IMR-90 (cell line): ENCODE results near the gene KRTAP13-4. TPM values are rescaled to one million over a fixed set of nuclear protein-coding genes. Genes with fewer than 3 reads are reported as not detected.

Experiments used
- ATAC-seq: fragments of 200-7000 bp; cut with Tn5 transposase; 2 replicates; pipeline ENCODE4 v1.9.1; 2020; ENCODE audit warnings: low read depth, mild to moderate bottlenecking, moderate library complexity
- BruUV-seq: library from RNA; stranded (reverse); fragments of 400-500 nt; replicated peaks from 2 replicates; lab custom pipeline; 2021; lab: Mats Ljungman, UMichigan
- CTCF ChIA-PET: fragments of 300-600 bp; formaldehyde crosslinking; extraction: SDS; loops from one replicate; lab custom pipeline; 2021; ENCODE audit warnings: antibody characterized with exemption; lab: Yijun Ruan, JAX
- POLR2A ChIA-PET: fragments of 300-600 bp; sonication (Branson Sonifier 250); formaldehyde crosslinking; loops from one replicate; lab custom pipeline; 2022; ENCODE audit warnings: antibody characterized with exemption; ENCODE audit not compliant: unreplicated experiment; lab: Charles Lee
- DNase-seq: peaks from one replicate; pipeline ENCODE4 v3.0.0; 2013
- H2AFZ ChIP-seq: replicated peaks from 2 replicates; pipeline ENCODE3; 2013; ENCODE audit warnings: low read length, mild to moderate bottlenecking; ENCODE audit not compliant: poor library complexity
- H2AK5ac ChIP-seq: 2 replicates; pipeline ENCODE4 v1.6.1; 2013; ENCODE audit warnings: low read depth, low read length, inconsistent platforms
- H2AK9ac ChIP-seq: replicated peaks from 2 replicates; pipeline ENCODE3; 2013; ENCODE audit warnings: mild to moderate bottlenecking, low read depth, low read length, moderate library complexity; ENCODE audit not compliant: poor library complexity
- H2BK120ac ChIP-seq: 2 replicates; pipeline ENCODE4 v1.6.1; 2013; ENCODE audit warnings: low read depth, low read length, inconsistent platforms
- H2BK15ac ChIP-seq: 3 replicates; pipeline ENCODE4 v1.6.1; 2013; ENCODE audit warnings: low read depth, low read length, inconsistent platforms
- H2BK20ac ChIP-seq: 2 replicates; pipeline ENCODE4 v1.6.1; 2013; ENCODE audit warnings: low read depth, mild to moderate bottlenecking, inconsistent platforms, low read length, moderate library complexity
- H2BK5ac ChIP-seq: 2 replicates; pipeline ENCODE4 v1.6.1; 2013; ENCODE audit warnings: mild to moderate bottlenecking, low read depth, low read length, inconsistent platforms; ENCODE audit not compliant: poor library complexity, severe bottlenecking
- H3K14ac ChIP-seq: replicated peaks from 2 replicates; pipeline ENCODE4 v1.6.1; 2013; ENCODE audit warnings: low read depth, low read length, inconsistent platforms
- H3K18ac ChIP-seq: 2 replicates; pipeline ENCODE4 v1.6.1; 2013; ENCODE audit warnings: low read depth, low read length, control low read depth
- H3K23ac ChIP-seq: 2 replicates; pipeline ENCODE4 v1.6.1; 2013; ENCODE audit warnings: low read depth, low read length, inconsistent platforms
- H3K27ac ChIP-seq: 2 replicates; pipeline ENCODE4 v1.5.1; 2013; ENCODE audit warnings: mild to moderate bottlenecking, control low read depth, low read length; ENCODE audit not compliant: insufficient read depth
- H3K27me3 ChIP-seq: 2 replicates; pipeline ENCODE4 v1.6.1; 2013; ENCODE audit warnings: low read length; ENCODE audit not compliant: control insufficient read depth, insufficient read depth
- H3K36me3 ChIP-seq: 2 replicates; pipeline ENCODE4 v1.6.1; 2013; ENCODE audit warnings: low read length, mixed read lengths; ENCODE audit not compliant: control insufficient read depth, insufficient read depth
- H3K4ac ChIP-seq: 2 replicates; pipeline ENCODE4 v1.6.1; 2013; ENCODE audit warnings: low read depth, low read length, inconsistent platforms
- H3K4me1 ChIP-seq: 2 replicates; pipeline ENCODE4 v1.6.1; 2013; ENCODE audit warnings: low read length, mixed read lengths; ENCODE audit not compliant: control insufficient read depth, insufficient read depth
- H3K4me2 ChIP-seq: 2 replicates; pipeline ENCODE4 v1.6.1; 2013; ENCODE audit warnings: low read depth, mild to moderate bottlenecking, control low read depth, low read length, moderate library complexity
- H3K4me3 ChIP-seq: 2 replicates; pipeline ENCODE4 v1.5.1; 2013; ENCODE audit warnings: low read depth, mild to moderate bottlenecking, control low read depth, low read length, moderate library complexity; ENCODE audit not compliant: insufficient read depth
- H3K56ac ChIP-seq: 2 replicates; pipeline ENCODE4 v1.6.1; 2013; ENCODE audit warnings: low read length, inconsistent platforms; ENCODE audit not compliant: insufficient read depth; ENCODE audit errors: extremely low read depth
- H3K79me1 ChIP-seq, 2 experiments: 2 replicates each; pipeline ENCODE4 v1.6.1; 2013; ENCODE audit warnings: low read length in 2 of 2, inconsistent platforms in 1 of 2, low read depth in 1 of 2
- H3K9ac ChIP-seq: 2 replicates; pipeline ENCODE4 v1.6.1; 2013; ENCODE audit warnings: low read depth, low read length, control low read depth
- H3K9me1 ChIP-seq: 2 replicates; pipeline ENCODE4 v1.6.1; 2013; ENCODE audit warnings: low read length, inconsistent platforms; ENCODE audit not compliant: insufficient read depth
- H3K9me3 ChIP-seq: 2 replicates; pipeline ENCODE4 v1.6.1; 2013; ENCODE audit warnings: low read length; ENCODE audit not compliant: control insufficient read depth, insufficient read depth
- H4K20me1 ChIP-seq: 2 replicates; pipeline ENCODE4 v1.6.1; 2013; ENCODE audit warnings: low read length, inconsistent platforms; ENCODE audit not compliant: insufficient read depth
- H4K5ac ChIP-seq: 2 replicates; pipeline ENCODE4 v1.6.1; 2013; ENCODE audit warnings: mild to moderate bottlenecking, low read depth, low read length, control low read depth
- H4K8ac ChIP-seq, 2 experiments: 2 replicates each; pipeline ENCODE4 v1.6.1; 2013; ENCODE audit warnings: low read depth in 2 of 2, low read length in 2 of 2, control low read depth in 1 of 2, inconsistent platforms in 1 of 2
- H4K91ac ChIP-seq: 2 replicates; pipeline ENCODE4 v1.6.1; 2013; ENCODE audit warnings: low read depth, low read length, inconsistent platforms; ENCODE audit not compliant: insufficient read depth
- BHLHE40 ChIP-seq: fragments of 150-350 bp; IDR thresholded peaks from 2 replicates; pipeline ENCODE4 v1.6.1; 2016; ENCODE audit warnings: mild to moderate bottlenecking, low read depth, low read length
- SMC3 ChIP-seq: fragments of 150-350 bp; IDR thresholded peaks from 2 replicates; pipeline ENCODE4 v1.6.1; 2016; ENCODE audit warnings: low read depth, mild to moderate bottlenecking, antibody characterized with exemption, low read length, moderate library complexity
- WGBS, 2 experiments: methylation state at CpG; one replicate each; pipeline versions ENCODE4 v1.1.5 to v1.1.7; 2013; ENCODE audit warnings: missing lambda C conversion rate in 2 of 2; ENCODE audit not compliant: insufficient read length in 1 of 2; ENCODE audit errors: extremely low coverage in 2 of 2; 5-methylcytosine and 5-hydroxymethylcytosine counted together
- dilution Hi-C: fragments of 300-500 bp; cut with HindIII; formaldehyde crosslinking; loops from one replicate; pipeline ENCODE4 v1.14.3; 2018; ENCODE audit warnings: low sequenced_read_pairs; ENCODE audit not compliant: unreplicated experiment
- in situ Hi-C: fragments of 300-500 bp; cut with MboI; formaldehyde crosslinking; loops from 3 replicates; pipeline ENCODE4 v1.14.3; 2019; ENCODE audit warnings: low sequenced_read_pairs, inconsistent platforms, mixed read lengths
- intact Hi-C: fragments of 100-400 bp; cut with micrococcal nuclease; formaldehyde crosslinking; loops from 2 replicates; pipeline ENCODE4 v1.10.0; 2022
- polyA plus RNA-seq, 3 experiments: library from polyadenylated mRNA; depleted of rRNA; stranded (reverse); fragments of >200 nt; gene quantifications; 2 replicates each; pipeline ENCODE4 v1.2.3, GENCODE V29; 2012; ENCODE audit warnings: low replicate concordance in 1 of 3
- total RNA-seq: library from RNA; depleted of rRNA; stranded (reverse); fragments of >200 nt; gene quantifications from 2 replicates; pipeline ENCODE4 v1.2.3, GENCODE V29; 2012

Gene KRTAP13-4
- total and polyA plus RNA-seq, 2 of the 4 experiments (the other 2 are of a cell fraction), result not detected

DNA sequence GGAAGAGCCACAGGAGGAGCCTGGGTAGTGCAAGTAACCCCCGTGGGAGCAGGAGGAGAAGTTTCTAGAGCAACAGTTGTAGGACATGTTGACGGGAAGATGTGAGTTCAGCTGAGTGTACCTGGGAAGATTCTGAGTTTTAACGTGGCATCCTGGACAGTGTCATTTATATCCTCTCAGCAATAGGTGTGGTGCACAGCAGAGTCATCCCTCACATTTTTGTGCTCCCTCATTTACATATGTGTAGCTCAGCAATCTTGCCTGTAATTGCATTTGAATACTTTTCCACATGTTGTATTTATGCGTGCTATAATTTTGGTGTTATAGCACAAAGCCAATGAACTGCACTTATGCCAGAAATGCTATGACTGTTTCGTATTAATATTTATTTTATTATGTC lies 4.2 kb upstream of the KRTAP13-4 start, which contains the start of gene KRTAP13-3:
TSS of gene KRTAP13-3 (minus strand) at position 101 of the 400 bp plus-strand sequence. CDS start at position 87, 14 bp downstream.
- no peaks in the 10 kb centered on the region for H4K20me1 ChIP-seq
- H3K23ac ChIP-seq, result no peak within 1 kb of the TSS
- POLR2A ChIA-PET, result no interaction called here
- dilution Hi-C loops (no loop called here), in situ Hi-C loops (no loop called here), intact Hi-C loops (no loop called here)
- 60% methylated on average over 1 of the region's 5 CpGs; no CpG with 5 or more reads in 1 of the 2 experiments for WGBS, 2 experiments
- peaks cover 7% of the 10 kb centered on the region for H3K9me3 ChIP-seq
- H2BK5ac ChIP-seq, result no peak within 1 kb of the TSS
- H3K79me1 ChIP-seq, result no peaks in the 10 kb centered on the region
- no peaks in the 10 kb centered on the region for H3K36me3 ChIP-seq
- no peak within 1 kb of the TSS for H3K56ac ChIP-seq
- no TSS peak for BruUV-seq
- H4K5ac ChIP-seq, result no peak within 1 kb of the TSS
- H3K4ac ChIP-seq, result no peak within 1 kb of the TSS
- H2AFZ ChIP-seq, result no peak within 1 kb of the TSS
- ATAC-seq (no peak), DNase-seq (no peak)
- H2BK15ac ChIP-seq, result no peak within 1 kb of the TSS
- no peaks in the 10 kb centered on the region for H3K9me1 ChIP-seq
- H3K4me3 ChIP-seq, result no peak within 1 kb of the TSS
- H3K18ac ChIP-seq, result no peak within 1 kb of the TSS
- H2BK20ac ChIP-seq, result no peak within 1 kb of the TSS
- CTCF ChIA-PET, result no interaction called here
- no peak within 1 kb of the TSS for H2BK120ac ChIP-seq
- H3K27ac ChIP-seq, result no peak within 1 kb of the TSS
- no peak within 1 kb of the TSS for H2AK9ac ChIP-seq
- no peaks in the 10 kb centered on the region for H3K27me3 ChIP-seq
- H3K4me1 ChIP-seq, result no peaks in the 10 kb centered on the region
- no peak for TF ChIP-seq SMC3
- TF ChIP-seq BHLHE40, result no peak
- no peak within 1 kb of the TSS for H4K91ac ChIP-seq
- H4K8ac ChIP-seq, result no peak within 1 kb of the TSS
- no peak within 1 kb of the TSS for H3K14ac ChIP-seq
- H3K9ac ChIP-seq, result no peak within 1 kb of the TSS
- H2AK5ac ChIP-seq, result no peak within 1 kb of the TSS
- no peak within 1 kb of the TSS for H3K4me2 ChIP-seq
